AG09309 (cell line): ENCODE measurements around the gene TP53INP2.

Experiments used
- DNase-seq: peaks from one replicate; pipeline ENCODE4 v3.0.0-alpha.2; 2010; ENCODE audit warnings: low read depth
- H3K4me3 ChIP-seq: 2 replicates; pipeline ENCODE4 v1.5.1; 2011; ENCODE audit warnings: mild to moderate bottlenecking, low read depth, low read length, moderate library complexity; ENCODE audit not compliant: control insufficient read depth
- TF ChIP-seq, protein P1 (sequence below): IDR thresholded peaks from 2 replicates; pipeline ENCODE4 v1.5.1; 2011; ENCODE audit warnings: mild to moderate bottlenecking, low read depth, low read length, inconsistent platforms; ENCODE audit not compliant: insufficient read depth, control insufficient read depth; ENCODE audit errors: missing control alignments

Gene TP53INP2

DNA sequence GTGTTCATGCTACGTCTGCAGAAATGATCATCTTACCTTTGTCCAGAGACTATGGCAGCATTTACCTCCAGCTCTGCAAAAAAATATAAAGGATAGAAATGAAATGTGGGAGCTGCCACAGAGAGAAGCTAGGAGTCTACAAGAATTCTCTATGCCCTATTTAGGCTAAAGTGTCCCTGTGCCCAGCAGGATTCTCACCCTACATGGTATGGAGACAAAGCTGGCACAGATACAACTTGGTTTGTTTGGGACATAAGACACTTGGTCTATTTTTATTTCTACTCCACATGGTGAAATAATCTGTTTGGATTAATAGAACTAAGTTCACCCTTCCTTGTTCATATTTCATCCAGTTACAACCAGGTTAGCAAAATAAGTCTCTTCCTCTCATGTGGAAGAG is 28.4 kb downstream of the TP53INP2 start:
- DNase-seq = no peak
- TF ChIP-seq, protein P1, sequence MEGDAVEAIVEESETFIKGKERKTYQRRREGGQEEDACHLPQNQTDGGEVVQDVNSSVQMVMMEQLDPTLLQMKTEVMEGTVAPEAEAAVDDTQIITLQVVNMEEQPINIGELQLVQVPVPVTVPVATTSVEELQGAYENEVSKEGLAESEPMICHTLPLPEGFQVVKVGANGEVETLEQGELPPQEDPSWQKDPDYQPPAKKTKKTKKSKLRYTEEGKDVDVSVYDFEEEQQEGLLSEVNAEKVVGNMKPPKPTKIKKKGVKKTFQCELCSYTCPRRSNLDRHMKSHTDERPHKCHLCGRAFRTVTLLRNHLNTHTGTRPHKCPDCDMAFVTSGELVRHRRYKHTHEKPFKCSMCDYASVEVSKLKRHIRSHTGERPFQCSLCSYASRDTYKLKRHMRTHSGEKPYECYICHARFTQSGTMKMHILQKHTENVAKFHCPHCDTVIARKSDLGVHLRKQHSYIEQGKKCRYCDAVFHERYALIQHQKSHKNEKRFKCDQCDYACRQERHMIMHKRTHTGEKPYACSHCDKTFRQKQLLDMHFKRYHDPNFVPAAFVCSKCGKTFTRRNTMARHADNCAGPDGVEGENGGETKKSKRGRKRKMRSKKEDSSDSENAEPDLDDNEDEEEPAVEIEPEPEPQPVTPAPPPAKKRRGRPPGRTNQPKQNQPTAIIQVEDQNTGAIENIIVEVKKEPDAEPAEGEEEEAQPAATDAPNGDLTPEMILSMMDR = no peak
- no peak overlapping the region for H3K4me3 ChIP-seq

DNA sequence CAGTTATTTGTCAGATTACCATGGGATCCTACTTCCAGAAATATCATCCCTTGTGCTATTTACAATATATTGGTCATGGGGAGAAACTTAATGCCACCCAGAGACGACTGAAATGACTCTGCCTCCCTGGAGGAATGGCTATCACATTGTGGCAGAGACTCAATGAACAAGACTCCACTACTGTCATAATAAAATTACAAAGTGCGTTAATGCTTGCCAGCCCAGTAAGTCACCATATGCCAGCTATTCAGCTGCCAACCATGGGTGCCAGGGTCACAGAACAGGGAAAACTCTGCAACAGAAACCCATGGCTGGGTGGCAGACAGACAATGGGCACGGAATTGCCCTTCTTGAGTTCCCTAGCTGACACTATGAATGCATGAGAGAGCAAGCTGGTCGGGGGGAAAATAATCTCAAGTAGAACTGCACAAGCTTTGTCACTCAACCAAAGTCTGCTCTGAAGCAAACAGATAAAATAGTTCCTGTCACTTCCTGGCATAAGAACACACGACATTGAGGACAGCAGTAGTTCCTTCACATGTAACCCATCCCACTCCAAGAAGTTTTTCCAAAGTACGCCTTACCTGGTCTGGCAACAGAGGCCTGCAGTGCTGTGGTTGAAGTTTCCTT is 32.1 kb downstream of the TP53INP2 start:
- no peak for DNase-seq
- TF ChIP-seq, protein P1 = no peak

DNA sequence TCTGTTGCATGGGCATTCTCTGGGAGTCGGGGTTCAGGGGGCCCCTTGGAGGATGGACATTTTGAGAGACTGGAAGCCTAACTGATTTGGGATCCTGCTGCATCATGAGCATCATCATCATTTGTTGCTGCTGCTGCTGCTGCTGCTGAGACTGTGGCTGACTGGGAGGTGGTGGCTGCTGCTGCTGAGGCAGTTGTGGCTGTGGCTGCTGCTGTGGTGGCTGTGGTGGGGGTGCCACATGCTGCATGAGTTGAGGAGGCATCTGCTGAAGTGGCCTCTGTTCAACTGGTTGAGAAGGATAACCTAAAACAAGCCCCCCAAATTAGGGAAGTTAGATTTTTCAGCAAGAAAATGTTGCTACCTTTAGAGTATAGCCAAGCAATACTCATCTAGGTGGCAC is 38.9 kb downstream of the TP53INP2 start:
- TF ChIP-seq, protein P1 = no peak
- DNase-seq = no peak
- H3K4me3 ChIP-seq = no peak overlapping the region

More for the DNA sequence above, 32.1 kb downstream of the TP53INP2 start:
- no peak overlapping the region for H3K4me3 ChIP-seq

DNA sequence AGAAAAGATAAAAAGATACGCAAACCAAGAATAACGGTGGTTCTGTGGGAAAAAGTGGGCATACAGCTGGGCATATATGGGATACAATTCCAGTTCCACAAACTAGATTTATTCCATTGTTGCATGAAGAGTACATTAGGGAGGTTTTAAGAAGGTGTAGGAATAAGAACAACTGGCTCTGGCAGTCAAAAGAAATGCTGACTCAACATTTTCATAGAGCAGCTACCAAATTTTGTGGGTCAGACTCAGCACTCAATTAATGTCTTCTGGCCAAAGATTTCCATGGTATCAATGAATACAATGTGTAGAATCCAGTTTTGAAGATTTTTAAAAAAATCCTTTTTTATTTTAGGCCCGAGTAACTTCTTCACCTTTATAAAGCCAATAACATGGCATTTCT is 40.2 kb downstream of the TP53INP2 start:
- H3K4me3 ChIP-seq = no peak overlapping the region
- DNase-seq = no peak

DNA sequence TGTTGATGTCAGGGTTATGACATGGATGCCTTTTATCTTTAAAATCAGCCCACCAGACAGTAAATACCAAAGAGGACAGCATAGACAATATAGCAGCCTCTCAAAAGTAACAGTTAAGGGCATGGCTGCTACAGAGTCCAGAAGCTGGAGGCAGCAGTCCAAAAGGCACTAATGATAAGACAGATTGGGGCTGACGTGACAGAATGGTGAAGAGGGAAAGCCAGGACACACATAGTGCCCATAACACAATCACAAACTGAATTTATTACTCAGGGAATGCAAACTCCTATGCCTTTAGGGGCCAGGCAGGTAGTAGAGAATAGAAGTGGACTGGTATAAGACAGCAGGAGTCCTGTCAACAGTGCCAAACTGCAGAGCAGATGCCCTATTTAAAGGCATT is 40.7 kb downstream of the TP53INP2 start:
- H3K4me3 ChIP-seq = no peak overlapping the region
- TF ChIP-seq, protein P1 = no peak
- DNase-seq = no peak

More for the DNA sequence above, 40.2 kb downstream of the TP53INP2 start:
- TF ChIP-seq, protein P1 = no peak

DNA sequence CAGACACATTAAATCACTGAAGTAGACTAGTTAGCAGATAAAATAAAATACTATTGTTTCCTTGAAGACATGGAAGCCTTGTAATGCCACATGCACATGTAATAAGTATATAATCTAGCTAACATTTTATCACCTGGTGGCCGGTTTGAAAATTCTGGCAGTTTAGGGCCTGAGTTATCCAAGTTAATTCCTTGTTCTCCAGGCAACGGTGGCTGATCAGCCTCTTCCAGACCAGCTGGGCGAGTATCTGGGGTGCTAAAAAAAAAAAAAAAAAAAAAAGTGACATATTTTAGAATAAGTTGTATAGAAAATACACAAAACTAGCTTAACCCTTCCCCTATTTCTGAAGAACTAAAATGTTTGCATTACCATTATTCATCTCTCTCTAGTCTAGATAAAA is 42.5 kb downstream of the TP53INP2 start:
- no peak for DNase-seq
- TF ChIP-seq, protein P1 = no peak
- no peak overlapping the region for H3K4me3 ChIP-seq
